HG02943 (cell line): ENCODE measurements around the gene ZGPAT.

Experiments
- ATAC-seq: cut with Tn5 transposase; IDR thresholded peaks from one replicate; pipeline ENCODE4 v1.9.1; 2021; ENCODE audit warnings: mild to moderate bottlenecking, low read depth, moderate library complexity; ENCODE audit not compliant: unreplicated experiment

The ZGPAT gene

GRCh38 chr20:63777614-63778013, 69.8 kb downstream of the ZGPAT start:
- ATAC-seq, result no peak

GRCh38 chr20:63778034-63778752, 70.4 kb downstream of the ZGPAT start:
- no peak for ATAC-seq

- ATAC-seq, result no peak
These were observed 71.0 kb downstream of the ZGPAT start for GRCh38 chr20:63778857-63779256.

- ATAC-seq, result no peak
These were observed 73.3 kb downstream of the ZGPAT start for GRCh38 chr20:63781181-63781580.

GRCh38 chr20:63782051-63782471, 74.2 kb downstream of the ZGPAT start:
- no peak for ATAC-seq

GRCh38 chr20:63782521-63782971, 74.7 kb downstream of the ZGPAT start:
- no peak for ATAC-seq

- ATAC-seq, result no peak
These were observed 76.1 kb downstream of the ZGPAT start for GRCh38 chr20:63783970-63784369.

- no peak for ATAC-seq
These were observed 77.9 kb downstream of the ZGPAT start for GRCh38 chr20:63785691-63786131.
